AG10803 (cell line): ENCODE measurements around the gene SRGAP3.

Source experiments
- DNase-seq: peaks from one replicate; pipeline ENCODE4 v3.0.0; 2010; ENCODE audit warnings: low read depth
- H3K4me3 ChIP-seq: 2 replicates; pipeline ENCODE4 v1.5.1; 2011; ENCODE audit warnings: mild to moderate bottlenecking, low read length, control low read depth
- TF ChIP-seq, protein P1 (sequence below): conservative IDR thresholded peaks from 2 replicates; pipeline ENCODE4 v1.5.1; 2011; ENCODE audit warnings: mild to moderate bottlenecking, low read length, control low read depth, inconsistent platforms

The SRGAP3 gene

GRCh38 chr3:9105421-9105820, 144.0 kb downstream of the SRGAP3 start:
- TF ChIP-seq, protein P1, sequence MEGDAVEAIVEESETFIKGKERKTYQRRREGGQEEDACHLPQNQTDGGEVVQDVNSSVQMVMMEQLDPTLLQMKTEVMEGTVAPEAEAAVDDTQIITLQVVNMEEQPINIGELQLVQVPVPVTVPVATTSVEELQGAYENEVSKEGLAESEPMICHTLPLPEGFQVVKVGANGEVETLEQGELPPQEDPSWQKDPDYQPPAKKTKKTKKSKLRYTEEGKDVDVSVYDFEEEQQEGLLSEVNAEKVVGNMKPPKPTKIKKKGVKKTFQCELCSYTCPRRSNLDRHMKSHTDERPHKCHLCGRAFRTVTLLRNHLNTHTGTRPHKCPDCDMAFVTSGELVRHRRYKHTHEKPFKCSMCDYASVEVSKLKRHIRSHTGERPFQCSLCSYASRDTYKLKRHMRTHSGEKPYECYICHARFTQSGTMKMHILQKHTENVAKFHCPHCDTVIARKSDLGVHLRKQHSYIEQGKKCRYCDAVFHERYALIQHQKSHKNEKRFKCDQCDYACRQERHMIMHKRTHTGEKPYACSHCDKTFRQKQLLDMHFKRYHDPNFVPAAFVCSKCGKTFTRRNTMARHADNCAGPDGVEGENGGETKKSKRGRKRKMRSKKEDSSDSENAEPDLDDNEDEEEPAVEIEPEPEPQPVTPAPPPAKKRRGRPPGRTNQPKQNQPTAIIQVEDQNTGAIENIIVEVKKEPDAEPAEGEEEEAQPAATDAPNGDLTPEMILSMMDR: no peak
- no peak overlapping the region for H3K4me3 ChIP-seq
- no peak for DNase-seq

DNA sequence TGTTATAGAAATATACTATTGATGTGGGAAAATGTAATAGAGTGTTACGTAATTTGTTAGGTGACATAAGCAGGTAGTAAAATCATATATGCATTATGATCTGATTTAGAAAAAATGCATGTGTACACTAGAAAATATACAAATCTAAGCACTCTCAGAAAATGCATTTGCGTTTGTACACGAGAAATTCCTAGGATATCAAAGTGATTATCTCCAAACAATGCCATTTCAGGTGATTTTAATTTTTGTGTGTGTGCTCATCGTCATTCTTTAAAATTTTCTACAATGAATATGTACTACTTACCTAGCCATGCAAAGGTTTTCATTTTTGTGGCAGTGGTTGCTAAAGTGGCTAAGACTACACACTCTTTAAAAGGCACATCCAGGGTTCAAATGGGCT, 145.3 kb downstream of the SRGAP3 start:
- TF ChIP-seq, protein P1: no peak
- H3K4me3 ChIP-seq: no peak overlapping the region
- no peak for DNase-seq

DNA sequence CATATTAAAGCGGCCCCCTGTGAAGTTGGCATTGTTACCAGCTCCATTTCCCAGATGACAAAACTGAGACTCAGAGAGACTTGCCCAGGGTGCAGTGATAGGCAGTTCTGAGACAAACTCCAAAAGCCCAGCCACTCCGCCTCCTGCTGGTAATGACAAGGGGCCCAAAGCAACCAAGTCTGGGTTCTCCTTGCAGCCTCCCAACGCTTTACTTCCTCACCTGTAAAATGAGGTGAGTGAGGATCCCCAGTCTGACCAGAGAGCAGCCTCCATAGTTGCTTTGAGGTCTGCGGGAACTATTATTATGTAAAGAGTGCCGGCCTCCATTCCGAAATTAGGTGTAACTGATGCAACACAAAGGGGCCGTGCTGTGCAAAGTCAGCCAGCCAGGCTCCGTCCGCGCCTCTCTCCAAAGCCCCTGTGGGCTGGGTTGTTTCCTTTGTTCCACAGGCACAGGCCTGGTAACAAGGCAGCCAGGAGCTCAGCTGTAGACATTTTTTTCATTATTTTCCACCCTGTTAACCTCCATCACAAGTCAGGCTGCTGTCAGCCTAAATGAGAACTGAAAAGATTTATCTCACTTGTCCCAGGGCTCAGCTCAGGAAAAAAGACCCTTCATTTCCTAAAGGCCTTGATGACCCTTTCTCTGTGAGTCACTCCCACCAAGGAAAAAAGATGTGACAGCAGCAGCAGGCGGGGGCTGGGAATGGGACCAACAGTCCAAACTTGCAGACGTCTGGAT, 147.0 kb downstream of the SRGAP3 start:
- H3K4me3 ChIP-seq: no peak overlapping the region
- DNase-seq: no peak
- TF ChIP-seq, protein P1: no peak

DNA sequence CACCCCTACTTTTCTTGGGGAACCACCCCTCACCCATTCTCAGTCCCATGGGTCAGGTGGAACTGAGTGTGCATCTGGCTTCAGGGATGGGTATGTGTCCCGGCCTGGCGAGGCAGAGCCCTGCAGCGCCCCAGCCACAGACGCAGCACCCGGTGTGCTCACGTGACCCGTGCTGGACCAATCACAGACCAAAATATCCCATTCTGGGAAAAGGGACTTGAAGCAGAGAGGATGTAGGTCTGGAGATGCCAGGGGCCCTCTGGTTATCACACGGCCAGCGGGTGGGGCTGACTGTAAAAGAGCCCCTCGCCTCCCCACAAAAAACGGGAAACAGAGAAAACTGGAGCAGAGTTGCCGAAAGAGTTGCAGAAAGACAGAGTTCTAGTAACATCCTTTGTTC, 148.2 kb downstream of the SRGAP3 start:
- H3K4me3 ChIP-seq: no peak overlapping the region

GRCh38 chr3:9100513-9100894, 148.9 kb downstream of the SRGAP3 start:
- no peak overlapping the region for H3K4me3 ChIP-seq
- TF ChIP-seq, protein P1: no peak
- no peak for DNase-seq

More for the DNA sequence above, 148.2 kb downstream of the SRGAP3 start:
- TF ChIP-seq, protein P1: no peak
- DNase-seq: no peak

- TF ChIP-seq, protein P1: no peak
- H3K4me3 ChIP-seq: no peak overlapping the region
Measured at GRCh38 chr3:9099702-9100512, 149.5 kb downstream of the SRGAP3 start.

More at GRCh38 chr3:9099702-9100512, 149.5 kb downstream of the SRGAP3 start:
- no peak for DNase-seq
